ENCODE results near the gene NOTCH2. TPM values are rescaled to one million over a fixed set of nuclear protein-coding genes. Genes with fewer than 3 reads are reported as not detected.

NOTCH2 gene
- polyA plus RNA-seq, 3 donors: 47.3 to 108 (median 86.6) TPM

DNA sequence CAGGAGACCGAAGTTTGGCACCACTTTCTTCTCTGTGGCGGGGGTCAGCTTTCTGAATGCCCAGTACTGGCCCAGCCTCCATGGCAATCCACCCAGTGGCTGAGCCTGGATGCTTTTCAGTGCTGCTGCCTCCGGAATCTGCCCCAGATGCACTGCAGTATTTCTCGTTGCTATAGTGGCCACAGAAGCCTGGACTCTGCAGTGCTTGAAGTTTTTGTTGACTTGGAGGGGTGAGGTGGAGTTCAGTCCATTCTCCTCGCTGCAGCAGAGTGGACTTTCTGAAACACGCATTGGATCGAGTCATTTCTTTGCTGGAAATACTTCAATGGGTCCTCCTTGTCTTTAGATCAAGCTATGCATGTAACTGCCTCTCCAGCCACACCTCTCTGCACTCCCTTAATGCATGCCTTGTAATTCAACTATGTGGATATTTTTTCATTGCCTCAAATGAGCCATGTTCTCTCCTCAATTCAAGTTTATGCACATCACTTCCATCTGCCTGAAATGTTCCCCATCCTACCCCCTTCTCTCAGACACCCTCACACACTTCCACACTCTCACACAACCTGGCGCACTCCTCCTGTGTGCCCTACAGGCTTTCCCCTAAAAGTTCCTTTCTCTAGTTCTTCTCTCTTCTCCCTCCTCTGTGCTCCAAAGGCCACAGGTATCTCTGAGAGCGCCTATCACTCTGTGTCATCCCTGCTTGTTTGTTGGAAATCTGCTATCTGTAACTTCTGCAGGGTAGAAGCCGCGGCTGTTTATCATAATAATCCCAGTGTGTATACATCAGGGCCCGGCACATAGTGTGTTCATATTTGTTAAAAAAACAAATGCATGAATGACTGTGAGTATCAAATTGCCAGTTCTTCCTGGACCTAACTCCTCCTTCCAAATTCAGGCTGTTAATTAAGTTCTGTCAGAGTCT is 189.7 kb downstream of the NOTCH2 start:
- H3K9ac ChIP-seq (ENCODE audit: insufficient read depth, low read length, poor library complexity, severe bottlenecking): no peak overlapping the region
- Mint-ChIP-seq H3K36me3 (no peaks in the 10 kb centered on the region), H3K4me3 (no peak overlapping the region), H3K9me3 (no peaks in the 10 kb centered on the region), H3K27me3 (ENCODE audit: low read depth in 3 of 3) (no peaks in the 10 kb centered on the region), H3K4me1 (peaks cover 2% of the 10 kb centered on the region), H3K27ac (no peak overlapping the region)
- H3K27ac ChIP-seq (ENCODE audit: low read depth in 1 of 2, low read length in 2 of 2): no peak overlapping the region
- no peak overlapping the region for H3K4me2 ChIP-seq (replicated peaks; ENCODE audit: extremely low read depth, low read length, poor library complexity, severe bottlenecking)
- no peaks in the 10 kb centered on the region for H3K79me2 ChIP-seq (ENCODE audit: insufficient read depth, low read length)
- H3K36me3 ChIP-seq (replicated peaks in 1 of 2; ENCODE audit: control insufficient read depth in 1 of 2, insufficient read depth in 2 of 2, low read length in 2 of 2): no peaks in the 10 kb centered on the region
- no peak for DNase-seq
- no peak overlapping the region for H2AFZ ChIP-seq (ENCODE audit: insufficient read depth, low read depth, low read length, poor library complexity, severe bottlenecking)
- no peaks in the 10 kb centered on the region for H3K27me3 ChIP-seq (ENCODE audit: control insufficient read depth in 2 of 2, insufficient read depth in 2 of 2, low read length in 2 of 2)
- TF ChIP-seq, protein P1, sequence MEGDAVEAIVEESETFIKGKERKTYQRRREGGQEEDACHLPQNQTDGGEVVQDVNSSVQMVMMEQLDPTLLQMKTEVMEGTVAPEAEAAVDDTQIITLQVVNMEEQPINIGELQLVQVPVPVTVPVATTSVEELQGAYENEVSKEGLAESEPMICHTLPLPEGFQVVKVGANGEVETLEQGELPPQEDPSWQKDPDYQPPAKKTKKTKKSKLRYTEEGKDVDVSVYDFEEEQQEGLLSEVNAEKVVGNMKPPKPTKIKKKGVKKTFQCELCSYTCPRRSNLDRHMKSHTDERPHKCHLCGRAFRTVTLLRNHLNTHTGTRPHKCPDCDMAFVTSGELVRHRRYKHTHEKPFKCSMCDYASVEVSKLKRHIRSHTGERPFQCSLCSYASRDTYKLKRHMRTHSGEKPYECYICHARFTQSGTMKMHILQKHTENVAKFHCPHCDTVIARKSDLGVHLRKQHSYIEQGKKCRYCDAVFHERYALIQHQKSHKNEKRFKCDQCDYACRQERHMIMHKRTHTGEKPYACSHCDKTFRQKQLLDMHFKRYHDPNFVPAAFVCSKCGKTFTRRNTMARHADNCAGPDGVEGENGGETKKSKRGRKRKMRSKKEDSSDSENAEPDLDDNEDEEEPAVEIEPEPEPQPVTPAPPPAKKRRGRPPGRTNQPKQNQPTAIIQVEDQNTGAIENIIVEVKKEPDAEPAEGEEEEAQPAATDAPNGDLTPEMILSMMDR (IDR thresholded peaks at IDR 0.05): no peak
- H3K4me3 ChIP-seq (replicated peaks in 1 of 3; ENCODE audit: low read depth in 2 of 3, low read length in 3 of 3): no peak overlapping the region
- 93% methylated on average over 7 of the region's 12 CpGs for WGBS (ENCODE audit: insufficient coverage)
- intact Hi-C loops (cut with micrococcal nuclease): no loop called here
- no peaks in the 10 kb centered on the region for H3K9me3 ChIP-seq (replicated peaks in 1 of 2; ENCODE audit: control insufficient read depth in 1 of 2, insufficient read depth in 1 of 2, low read length in 2 of 2)
- H4K20me1 ChIP-seq (ENCODE audit: insufficient read depth, low read length): no peaks in the 10 kb centered on the region
- H3K4me1 ChIP-seq (ENCODE audit: control insufficient read depth in 1 of 2, insufficient read depth in 2 of 2, low read length in 2 of 2): peaks cover 34 to 41% of the 10 kb centered on the region in 2 donors

DNA sequence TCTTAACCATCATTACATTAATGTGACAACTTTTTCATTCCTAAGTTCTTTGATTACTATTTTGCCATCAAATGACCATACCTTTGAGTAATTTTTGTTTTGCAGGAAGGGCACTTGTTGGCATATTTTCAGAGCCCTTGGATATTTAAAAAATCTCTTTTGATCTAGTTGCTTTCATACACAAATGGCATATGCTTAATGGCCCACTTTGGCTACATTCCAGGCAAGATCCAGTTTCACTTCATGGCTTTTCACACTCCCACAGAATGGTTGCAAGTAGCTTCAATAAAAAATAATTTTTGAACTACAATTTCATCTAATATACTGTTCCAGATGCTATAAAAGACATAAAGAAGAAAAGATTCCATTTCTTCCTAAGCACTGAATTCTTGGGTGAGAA is 191.3 kb downstream of the NOTCH2 start:
- Histone ChIP-seq H3K9me3 (replicated peaks in 1 of 2; ENCODE audit: control insufficient read depth in 1 of 2, insufficient read depth in 1 of 2, low read length in 2 of 2) (no peaks in the 10 kb centered on the region), H3K36me3 (replicated peaks in 1 of 2; ENCODE audit: control insufficient read depth in 1 of 2, insufficient read depth in 2 of 2, low read length in 2 of 2) (no peaks in the 10 kb centered on the region), H4K20me1 (ENCODE audit: insufficient read depth, low read length) (no peaks in the 10 kb centered on the region), H3K4me2 (replicated peaks; ENCODE audit: extremely low read depth, low read length, poor library complexity, severe bottlenecking) (no peak overlapping the region), H3K9ac (ENCODE audit: insufficient read depth, low read length, poor library complexity, severe bottlenecking) (no peak overlapping the region), H3K4me3 (replicated peaks in 1 of 3; ENCODE audit: low read depth in 2 of 3, low read length in 3 of 3) (no peak overlapping the region), H3K27me3 (ENCODE audit: control insufficient read depth in 2 of 2, insufficient read depth in 2 of 2, low read length in 2 of 2) (no peaks in the 10 kb centered on the region), H2AFZ (ENCODE audit: insufficient read depth, low read depth, low read length, poor library complexity, severe bottlenecking) (no peak overlapping the region), H3K4me1 (ENCODE audit: control insufficient read depth in 1 of 2, insufficient read depth in 2 of 2, low read length in 2 of 2) (peaks cover 18 to 25% of the 10 kb centered on the region in 2 donors), H3K79me2 (ENCODE audit: insufficient read depth, low read length) (no peaks in the 10 kb centered on the region), H3K27ac (ENCODE audit: low read depth in 1 of 2, low read length in 2 of 2) (no peak overlapping the region)
- DNase-seq: no peak
- Mint-ChIP-seq H3K27me3 (ENCODE audit: low read depth in 3 of 3) (no peaks in the 10 kb centered on the region), H3K36me3 (no peaks in the 10 kb centered on the region), H3K4me1 (peaks cover 2% of the 10 kb centered on the region), H3K9me3 (no peaks in the 10 kb centered on the region), H3K27ac (no peak overlapping the region), H3K4me3 (no peak overlapping the region)
- intact Hi-C loops (cut with micrococcal nuclease): no loop called here
- TF ChIP-seq, protein P1 (IDR thresholded peaks at IDR 0.05): no peak
